ENCODE results near the gene SRCAP.

GRCh38 chr16:30747331-30747730 lies 48.4 kb downstream of the SRCAP start:
- TF ChIP-seq SUZ12 (IDR thresholded peaks at IDR 0.05): no peak
- no peak for TF ChIP-seq ELF4 (IDR thresholded peaks at IDR 0.05)
- TF ChIP-seq ARNT (IDR thresholded peaks at IDR 0.05): no peak
- no peak for TF ChIP-seq FOXK2 (IDR thresholded peaks at IDR 0.05)
- TF ChIP-seq SP1 (IDR thresholded peaks at IDR 0.05): no peak
- TF ChIP-seq L3MBTL2 (conservative IDR thresholded peaks at IDR 0.05): no peak
- TF ChIP-seq TARDBP (IDR thresholded peaks at IDR 0.05): no peak
- TF ChIP-seq BHLHE40 (IDR thresholded peaks at IDR 0.05; ENCODE audit: borderline replicate concordance): no peak
- TF ChIP-seq HDGF (IDR thresholded peaks at IDR 0.05; ENCODE audit: borderline replicate concordance): no peak
- no peak for TF ChIP-seq FOXM1 (IDR thresholded peaks at IDR 0.05; ENCODE audit: borderline replicate concordance)
- TF ChIP-seq FOXA1 (IDR thresholded peaks at IDR 0.05): no peak
- TF ChIP-seq, protein P1, sequence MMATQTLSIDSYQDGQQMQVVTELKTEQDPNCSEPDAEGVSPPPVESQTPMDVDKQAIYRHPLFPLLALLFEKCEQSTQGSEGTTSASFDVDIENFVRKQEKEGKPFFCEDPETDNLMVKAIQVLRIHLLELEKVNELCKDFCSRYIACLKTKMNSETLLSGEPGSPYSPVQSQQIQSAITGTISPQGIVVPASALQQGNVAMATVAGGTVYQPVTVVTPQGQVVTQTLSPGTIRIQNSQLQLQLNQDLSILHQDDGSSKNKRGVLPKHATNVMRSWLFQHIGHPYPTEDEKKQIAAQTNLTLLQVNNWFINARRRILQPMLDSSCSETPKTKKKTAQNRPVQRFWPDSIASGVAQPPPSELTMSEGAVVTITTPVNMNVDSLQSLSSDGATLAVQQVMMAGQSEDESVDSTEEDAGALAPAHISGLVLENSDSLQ (IDR thresholded peaks at IDR 0.05): no peak
- TF ChIP-seq LEF1 (IDR thresholded peaks at IDR 0.05; ENCODE audit: borderline replicate concordance): no peak
